Osteocyte (in vitro differentiated cells): ENCODE results near the gene VMAC. TPM values are rescaled to one million over a fixed set of nuclear protein-coding genes. Genes with fewer than 3 reads are reported as not detected.

Experiments used
- DNase-seq: peaks from one replicate; pipeline ENCODE4 v3.0.0; 2021; ENCODE audit warnings: mixed read lengths; ENCODE audit not compliant: unreplicated experiment; ENCODE audit errors: extremely low spot score
- H3K27ac Mint-ChIP-seq: one replicate; pipeline ENCODE4 v1.8.0; 2021; ENCODE audit warnings: mild to moderate bottlenecking, mixed read lengths; ENCODE audit not compliant: unreplicated experiment
- H3K27me3 Mint-ChIP-seq: one replicate; pipeline ENCODE4 v1.8.0; 2021; ENCODE audit warnings: mixed read lengths; ENCODE audit not compliant: unreplicated experiment
- H3K36me3 Mint-ChIP-seq: one replicate; pipeline ENCODE4 v1.8.0; 2021; ENCODE audit warnings: mixed read lengths; ENCODE audit not compliant: unreplicated experiment
- H3K4me1 Mint-ChIP-seq: one replicate; pipeline ENCODE4 v1.8.0; 2021; ENCODE audit warnings: mixed read lengths; ENCODE audit not compliant: unreplicated experiment
- H3K4me3 Mint-ChIP-seq: one replicate; pipeline ENCODE4 v1.8.0; 2021; ENCODE audit warnings: mild to moderate bottlenecking, moderate library complexity, mixed read lengths; ENCODE audit not compliant: unreplicated experiment
- H3K9me3 Mint-ChIP-seq: one replicate; pipeline ENCODE4 v1.8.0; 2021; ENCODE audit warnings: mixed read lengths; ENCODE audit not compliant: unreplicated experiment
- total RNA-seq: library from RNA; stranded (reverse); gene quantifications from 2 replicates; pipeline ENCODE4 v1.2.1, GENCODE V29; 2021
- TF ChIP-seq, protein P1 (sequence below): fragments of 200-600 bp; sonication (generic); IDR thresholded peaks from 2 replicates; pipeline ENCODE4 v1.5.0; 2021; ENCODE audit warnings: antibody characterized with exemption, mild to moderate bottlenecking, moderate library complexity

The VMAC gene
- total RNA-seq, 1 donor from 2014 or later = 10.7 TPM

DNA sequence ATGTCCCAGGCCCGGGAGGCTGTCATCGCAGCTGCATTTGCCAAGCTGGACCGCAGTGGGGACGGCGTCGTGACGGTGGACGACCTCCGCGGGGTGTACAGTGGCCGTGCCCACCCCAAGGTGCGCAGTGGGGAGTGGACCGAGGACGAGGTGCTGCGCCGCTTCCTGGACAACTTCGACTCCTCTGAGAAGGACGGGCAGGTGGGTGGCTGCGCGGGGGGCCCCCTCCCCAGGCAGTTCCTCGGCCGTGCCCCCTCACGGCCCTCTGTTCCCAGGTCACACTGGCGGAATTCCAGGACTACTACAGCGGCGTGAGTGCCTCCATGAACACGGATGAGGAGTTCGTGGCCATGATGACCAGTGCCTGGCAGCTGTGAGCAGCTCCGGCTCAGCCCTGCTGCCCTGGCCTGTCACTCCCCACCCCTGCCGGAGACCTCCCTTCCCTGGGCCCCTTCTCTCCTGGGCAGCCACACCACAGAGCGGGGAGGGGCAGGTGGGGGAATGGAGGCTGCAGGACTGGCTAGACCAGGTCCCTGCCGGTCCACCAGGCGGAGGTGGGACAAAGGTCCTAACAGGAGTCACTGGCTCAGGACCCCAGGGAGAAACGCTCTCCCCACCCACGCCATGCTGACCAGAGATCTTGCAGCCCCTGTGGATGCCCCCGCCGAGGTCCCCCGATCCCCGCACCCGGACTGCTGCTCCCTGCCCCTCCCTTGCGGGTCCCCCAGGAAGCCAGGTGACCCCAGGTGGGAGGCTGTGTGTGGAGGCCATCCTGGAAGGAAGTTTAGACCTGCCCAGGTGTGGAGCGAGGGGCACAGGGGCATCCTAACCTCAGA is 10.5 kb downstream of the VMAC start:
- H3K27ac Mint-ChIP-seq = peak overlapping the region; percentile 85
- H3K9me3 Mint-ChIP-seq = no peaks in the 10 kb centered on the region
- DNase-seq = no peak
- H3K4me1 Mint-ChIP-seq = peaks cover 21% of the 10 kb centered on the region
- peaks cover 7% of the 10 kb centered on the region for H3K36me3 Mint-ChIP-seq
- H3K27me3 Mint-ChIP-seq = no peaks in the 10 kb centered on the region
- TF ChIP-seq, protein P1, sequence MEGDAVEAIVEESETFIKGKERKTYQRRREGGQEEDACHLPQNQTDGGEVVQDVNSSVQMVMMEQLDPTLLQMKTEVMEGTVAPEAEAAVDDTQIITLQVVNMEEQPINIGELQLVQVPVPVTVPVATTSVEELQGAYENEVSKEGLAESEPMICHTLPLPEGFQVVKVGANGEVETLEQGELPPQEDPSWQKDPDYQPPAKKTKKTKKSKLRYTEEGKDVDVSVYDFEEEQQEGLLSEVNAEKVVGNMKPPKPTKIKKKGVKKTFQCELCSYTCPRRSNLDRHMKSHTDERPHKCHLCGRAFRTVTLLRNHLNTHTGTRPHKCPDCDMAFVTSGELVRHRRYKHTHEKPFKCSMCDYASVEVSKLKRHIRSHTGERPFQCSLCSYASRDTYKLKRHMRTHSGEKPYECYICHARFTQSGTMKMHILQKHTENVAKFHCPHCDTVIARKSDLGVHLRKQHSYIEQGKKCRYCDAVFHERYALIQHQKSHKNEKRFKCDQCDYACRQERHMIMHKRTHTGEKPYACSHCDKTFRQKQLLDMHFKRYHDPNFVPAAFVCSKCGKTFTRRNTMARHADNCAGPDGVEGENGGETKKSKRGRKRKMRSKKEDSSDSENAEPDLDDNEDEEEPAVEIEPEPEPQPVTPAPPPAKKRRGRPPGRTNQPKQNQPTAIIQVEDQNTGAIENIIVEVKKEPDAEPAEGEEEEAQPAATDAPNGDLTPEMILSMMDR = no peak
- no peak overlapping the region for H3K4me3 Mint-ChIP-seq

DNA sequence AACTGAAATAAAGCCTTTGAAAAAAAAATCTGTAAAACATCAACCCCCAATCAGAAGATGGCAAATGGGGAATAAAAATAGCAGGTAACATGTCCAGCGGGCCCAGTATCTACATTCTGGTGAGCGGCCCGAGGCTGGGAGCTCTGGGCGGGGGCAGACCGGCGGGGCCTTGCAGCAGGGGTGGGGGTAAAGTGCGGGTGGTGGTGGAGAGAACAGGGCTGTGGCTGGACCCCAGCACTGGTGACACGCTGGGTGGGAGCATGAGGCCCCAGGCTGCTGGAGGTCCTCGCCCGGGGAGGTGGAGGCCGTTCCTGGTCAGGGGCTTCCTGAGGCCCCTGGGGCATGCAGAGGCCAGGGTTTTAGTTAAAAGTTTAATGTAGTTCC is 11.1 kb downstream of the VMAC start:
- TF ChIP-seq, protein P1 = no peak
- Mint-ChIP-seq H3K36me3 (peaks cover 7% of the 10 kb centered on the region), H3K4me3 (no peak overlapping the region), H3K27me3 (no peaks in the 10 kb centered on the region), H3K9me3 (no peaks in the 10 kb centered on the region), H3K27ac (peak overlapping the region; percentile 60), H3K4me1 (peaks cover 19% of the 10 kb centered on the region)
- no peak for DNase-seq

DNA sequence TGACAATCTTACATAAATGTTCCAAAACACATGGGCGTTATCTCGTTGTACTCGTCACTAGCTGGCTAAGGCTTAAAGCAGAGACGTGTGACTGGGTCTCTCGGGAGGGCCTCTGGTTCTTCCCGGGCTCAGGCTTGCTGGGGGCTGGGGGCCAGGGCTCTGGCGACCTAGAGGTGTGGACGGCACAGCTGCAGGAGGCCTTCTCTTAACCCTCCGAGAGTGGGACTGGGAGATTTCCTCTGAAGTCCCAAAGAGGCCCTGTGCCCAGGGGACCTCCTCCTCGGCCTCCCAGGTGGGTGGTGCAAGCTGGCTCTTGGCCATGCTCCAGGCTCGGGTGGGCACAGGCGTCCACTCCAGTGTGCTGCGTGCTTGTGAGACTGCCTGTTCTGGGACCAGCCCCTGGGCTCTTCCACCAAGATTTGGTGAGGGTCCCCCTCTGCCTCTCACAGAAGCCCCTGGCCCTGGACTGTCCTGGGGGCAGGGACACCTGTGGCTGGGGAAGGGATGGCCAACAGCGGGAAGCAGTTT is 11.6 kb downstream of the VMAC start:
- H3K4me3 Mint-ChIP-seq = no peak overlapping the region
- peaks cover 19% of the 10 kb centered on the region for H3K4me1 Mint-ChIP-seq
- peaks cover 7% of the 10 kb centered on the region for H3K36me3 Mint-ChIP-seq
- no peaks in the 10 kb centered on the region for H3K27me3 Mint-ChIP-seq
- TF ChIP-seq, protein P1 = no peak
- no peak for DNase-seq
- H3K9me3 Mint-ChIP-seq = no peaks in the 10 kb centered on the region
- H3K27ac Mint-ChIP-seq = peak overlapping the region; percentile 60

DNA sequence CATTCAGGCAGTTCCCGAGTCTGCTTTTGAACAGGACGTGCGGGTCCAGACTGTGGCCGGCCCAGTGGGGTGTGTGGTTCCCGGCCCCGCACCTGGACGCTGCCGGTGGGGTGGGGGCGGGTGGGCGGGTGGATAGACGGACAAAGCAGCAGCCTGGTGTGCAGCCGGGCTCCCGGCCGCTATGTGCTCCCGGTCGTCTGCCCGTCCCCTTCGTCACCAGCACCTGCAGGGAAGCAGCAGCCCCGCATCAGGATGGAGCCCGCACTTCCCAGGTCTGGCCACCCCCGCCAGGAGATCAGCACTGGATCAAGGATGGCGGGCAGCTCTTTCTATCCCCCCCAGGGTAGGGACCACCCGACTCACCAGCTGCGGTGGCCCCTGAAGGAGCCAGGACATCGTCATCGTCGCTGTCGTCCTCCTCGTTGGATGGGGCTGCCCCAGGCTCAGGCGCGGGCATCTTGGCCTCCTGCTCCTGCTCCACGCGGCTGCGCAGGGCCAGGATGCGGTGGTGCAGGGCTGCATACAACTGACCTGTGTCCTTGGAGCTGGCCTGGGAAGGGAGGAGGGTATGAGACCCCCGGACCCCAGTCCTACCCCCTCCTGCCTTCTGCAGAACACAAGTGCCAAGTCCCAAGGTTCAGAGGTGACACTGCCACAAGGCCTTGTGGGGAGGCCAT is 12.9 kb downstream of the VMAC start:
- Mint-ChIP-seq H3K4me3 (no peak overlapping the region), H3K27ac (no peak overlapping the region), H3K27me3 (no peaks in the 10 kb centered on the region), H3K4me1 (peaks cover 19% of the 10 kb centered on the region), H3K9me3 (no peaks in the 10 kb centered on the region), H3K36me3 (peaks cover 13% of the 10 kb centered on the region)
- no peak for DNase-seq
- TF ChIP-seq, protein P1 = no peak
